Measurements from ENCODE around the gene NEXMIF.
"Not testable (repeated sequence)": the region's sequence is repeated elsewhere in the genome, so short reads cannot be mapped to it uniquely, and the experiment has no call there.

Gene NEXMIF

GRCh38 chrX:74925225-74926088 lies at the start of gene NEXMIF:
Gene NEXMIF, minus strand, starts transcription at chrX:74925452.
- DNase-seq = no peak

GRCh38 chrX:74961962-74962361 lies 36.7 kb upstream of the NEXMIF start:
- not testable (repeated sequence) for DNase-seq

GRCh38 chrX:74949717-74950116 lies 24.5 kb upstream of the NEXMIF start:
- DNase-seq = no peak

DNA sequence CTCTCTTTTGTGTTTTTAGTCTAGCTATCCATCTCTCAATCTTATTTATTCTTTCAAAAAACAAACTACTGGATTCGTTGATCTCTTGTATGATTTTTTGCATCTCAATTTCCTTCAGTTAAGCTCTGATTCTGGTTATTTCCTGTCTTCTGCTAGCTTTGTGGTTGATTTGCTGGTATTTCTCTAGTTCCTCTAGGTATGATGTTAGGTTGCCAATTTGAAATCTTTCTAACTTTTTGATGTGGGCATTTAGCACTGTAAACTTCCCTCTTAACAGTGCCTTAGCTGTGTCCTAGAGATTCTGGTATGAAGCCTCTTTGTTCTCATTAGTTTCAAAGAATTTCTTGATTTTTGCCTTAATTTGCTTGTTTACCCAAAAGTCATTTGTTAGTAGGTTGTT lies 15.2 kb upstream of the NEXMIF start:
- DNase-seq = no peak

- DNase-seq = peak; percentile 54
Observed at GRCh38 chrX:74931214-74931613, 6.0 kb upstream of the NEXMIF start.

DNA sequence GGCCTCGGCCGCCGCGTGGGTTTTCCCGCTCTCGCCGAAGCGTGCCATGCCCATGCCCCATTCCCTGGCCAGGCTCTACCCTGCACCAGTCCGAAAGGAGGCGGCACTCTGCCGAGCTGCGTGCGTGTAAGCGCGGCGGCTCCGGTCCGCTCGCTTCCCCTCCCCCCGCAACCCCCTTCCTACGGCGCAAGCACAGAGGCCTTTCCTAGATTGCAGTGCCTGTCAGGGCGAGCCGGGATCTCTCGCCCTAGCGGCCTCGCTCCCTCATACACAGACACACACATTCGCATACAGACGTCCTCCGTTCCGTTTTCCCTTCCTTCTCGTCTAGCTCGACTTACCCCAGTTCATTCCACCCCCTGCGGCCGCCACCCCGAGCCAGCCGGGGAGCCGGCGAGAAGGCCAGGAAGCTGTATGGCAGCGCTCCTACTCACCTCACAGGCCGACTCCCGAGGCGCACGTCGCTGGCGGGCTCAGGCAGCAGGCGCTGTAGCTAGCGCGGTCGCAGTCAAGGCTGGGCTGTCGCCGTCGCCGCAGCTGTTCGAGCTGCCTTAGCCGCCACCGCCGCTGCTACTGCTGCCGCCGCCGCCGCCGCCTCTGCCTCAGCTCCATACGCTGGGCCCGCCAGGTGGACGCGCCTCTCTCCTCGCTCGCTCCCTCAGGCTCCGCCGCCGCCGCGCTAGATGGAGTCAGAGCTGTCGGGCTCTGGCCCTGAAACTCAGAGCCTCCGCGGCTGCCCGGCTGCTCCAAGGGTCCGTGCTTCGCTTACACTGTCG lies 615 bp downstream of the NEXMIF start:
- DNase-seq = peak; percentile 70

DNA sequence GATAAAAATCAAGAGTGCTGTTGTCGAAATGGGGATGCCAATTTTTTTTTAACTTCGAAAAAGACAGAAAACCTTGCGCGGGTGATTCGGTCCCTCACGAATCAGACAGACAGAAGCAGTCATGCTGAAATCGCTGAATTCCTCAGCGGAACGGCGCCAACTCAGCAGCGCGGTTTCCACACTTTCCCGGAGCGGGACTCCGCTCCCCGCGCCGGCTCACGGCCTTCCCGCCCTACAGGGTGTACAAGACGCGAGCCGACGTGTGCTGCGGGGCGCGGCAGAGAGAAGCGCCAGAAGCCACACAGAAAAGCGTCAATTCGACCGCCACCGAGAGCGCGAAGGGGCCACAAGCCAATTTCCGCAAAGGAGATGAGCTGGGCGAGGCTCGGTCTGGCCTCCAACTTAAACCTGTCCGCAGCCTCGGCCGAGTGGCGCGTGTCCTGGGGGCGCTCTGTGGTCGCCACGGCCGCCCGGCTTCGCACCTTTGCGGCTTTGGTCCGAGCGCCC lies 1.3 kb downstream of the NEXMIF start:
- no peak for DNase-seq

DNA sequence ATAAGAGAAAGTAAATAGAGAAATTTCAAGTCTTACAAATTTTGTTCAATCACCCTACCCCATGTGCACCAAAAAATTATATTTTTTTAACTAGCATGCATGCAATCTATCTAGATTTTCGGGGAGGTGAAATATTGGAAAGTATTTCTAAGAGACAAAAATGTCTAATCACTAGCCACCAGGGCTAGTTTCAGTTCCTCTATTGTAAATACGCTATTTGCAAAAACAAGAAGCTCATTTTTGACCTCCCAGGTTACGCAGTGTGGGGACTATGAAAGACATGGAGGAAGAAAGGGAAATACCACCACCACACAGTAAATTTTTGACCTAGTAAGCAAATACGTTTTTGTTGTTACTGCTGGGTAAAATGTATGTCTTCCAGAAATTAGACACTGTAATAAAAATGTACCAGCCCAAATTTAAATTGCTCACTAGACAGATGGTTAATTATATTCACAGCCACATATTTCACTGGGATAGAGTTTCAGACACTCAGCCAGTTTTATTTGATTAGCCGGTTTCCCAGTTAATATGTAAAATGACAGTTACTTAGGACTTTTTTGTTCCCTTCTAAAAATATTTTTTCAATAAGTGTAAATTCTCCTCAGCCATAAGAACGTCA lies 2.2 kb downstream of the NEXMIF start:
- DNase-seq = no peak

DNA sequence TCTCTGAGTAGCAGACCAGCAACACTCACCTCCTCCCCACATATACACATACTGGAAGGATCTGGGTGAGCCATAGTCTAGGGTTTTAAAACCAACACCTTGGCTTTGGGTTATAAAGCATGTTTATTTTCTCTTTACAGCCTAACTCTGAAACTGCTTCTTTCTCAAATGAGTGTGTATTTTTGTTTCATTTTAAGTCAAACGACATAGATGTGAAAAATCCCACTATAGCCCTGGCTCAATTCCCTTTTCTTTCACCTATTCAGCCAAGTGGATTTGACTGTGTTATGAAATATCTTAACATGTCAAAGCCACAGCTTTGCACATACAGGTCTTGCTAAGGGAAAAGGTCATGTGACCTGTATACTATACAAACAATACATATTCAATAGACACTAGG lies 13.8 kb downstream of the NEXMIF start:
- DNase-seq = no peak

GRCh38 chrX:74906417-74906816 lies 18.8 kb downstream of the NEXMIF start:
- DNase-seq = no peak

- DNase-seq = no peak
Observed at GRCh38 chrX:74902806-74903205, 22.4 kb downstream of the NEXMIF start.

- DNase-seq = no peak
Observed at GRCh38 chrX:74892561-74892960, 32.7 kb downstream of the NEXMIF start.

DNA sequence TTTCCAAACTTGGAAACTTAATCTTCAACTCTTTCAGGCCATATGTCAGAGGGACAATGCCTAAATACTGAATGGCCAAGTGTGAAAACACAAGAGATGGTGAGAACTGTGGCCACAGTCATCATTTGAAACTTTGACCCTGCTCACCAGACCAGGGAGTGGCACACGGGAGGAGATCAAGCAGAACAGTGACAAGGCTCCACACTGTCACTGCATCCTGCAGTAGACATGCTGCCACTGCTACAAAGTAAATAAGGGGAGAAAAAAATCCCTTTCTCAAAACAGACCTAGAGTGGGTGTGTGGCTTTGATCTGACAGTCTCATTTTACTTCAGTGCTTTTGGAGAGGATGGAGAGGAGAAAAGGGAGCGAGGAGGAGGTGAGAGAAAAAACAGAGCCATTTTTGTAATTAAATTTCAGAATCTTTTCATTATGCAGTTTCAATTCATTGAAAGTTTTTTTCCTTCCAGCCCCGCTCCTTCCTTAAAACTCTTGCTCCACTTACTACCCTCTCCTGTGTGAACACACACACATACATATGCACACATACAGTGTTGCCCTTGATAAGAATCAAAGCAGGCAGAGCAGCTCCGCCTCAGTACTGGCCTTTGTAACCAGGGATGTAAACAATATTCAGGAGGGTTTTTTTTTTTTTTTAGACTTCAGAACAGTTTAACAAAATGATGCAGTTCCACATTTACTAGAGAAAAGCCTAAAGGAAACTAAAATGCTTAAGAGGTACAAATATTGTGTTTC lies 34.4 kb downstream of the NEXMIF start:
- no peak for DNase-seq

DNA sequence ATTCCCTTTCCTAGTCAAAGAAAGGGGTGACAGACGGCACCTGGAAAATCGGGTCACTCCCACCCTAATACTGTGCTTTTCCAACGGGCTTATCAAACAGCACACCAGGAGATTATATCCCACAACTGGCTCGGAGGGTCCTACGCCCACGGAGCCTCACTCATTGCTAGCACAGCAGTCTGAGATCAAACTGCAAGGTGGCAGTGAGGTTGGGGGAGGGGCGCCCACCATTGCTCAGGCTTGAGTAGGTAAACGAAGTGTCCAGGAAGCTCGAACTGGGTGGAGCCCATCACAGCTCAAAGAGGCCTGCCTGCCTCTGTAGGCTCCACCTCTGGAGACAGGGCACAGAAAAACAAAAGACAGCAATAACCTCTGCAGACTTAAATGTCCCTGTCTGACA lies 42.9 kb downstream of the NEXMIF start:
- DNase-seq = not testable (repeated sequence)

- no peak for DNase-seq
Observed at GRCh38 chrX:74865725-74866124, 59.5 kb downstream of the NEXMIF start.

DNA sequence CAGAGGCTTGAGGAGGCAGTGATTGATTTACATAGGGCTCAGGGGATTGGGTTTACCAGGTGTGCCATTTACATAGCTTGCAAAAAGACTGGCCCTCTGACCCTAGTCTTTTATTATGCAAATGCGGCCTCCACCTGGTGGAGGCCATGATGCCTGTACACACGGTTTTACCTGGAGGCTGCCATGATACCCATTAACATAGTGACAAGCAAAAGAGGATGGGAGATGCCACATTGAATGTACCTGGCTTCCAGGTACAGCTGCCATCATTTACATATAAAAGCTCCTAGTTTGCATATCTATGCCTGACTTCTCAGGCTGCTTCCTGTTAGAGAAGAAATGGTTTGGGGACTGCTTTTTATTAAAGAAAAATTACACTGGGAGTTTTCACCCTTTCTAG lies 72.0 kb downstream of the NEXMIF start:
- DNase-seq = no peak

- no peak for DNase-seq
Observed at GRCh38 chrX:74835566-74835965, 89.7 kb downstream of the NEXMIF start.

DNA sequence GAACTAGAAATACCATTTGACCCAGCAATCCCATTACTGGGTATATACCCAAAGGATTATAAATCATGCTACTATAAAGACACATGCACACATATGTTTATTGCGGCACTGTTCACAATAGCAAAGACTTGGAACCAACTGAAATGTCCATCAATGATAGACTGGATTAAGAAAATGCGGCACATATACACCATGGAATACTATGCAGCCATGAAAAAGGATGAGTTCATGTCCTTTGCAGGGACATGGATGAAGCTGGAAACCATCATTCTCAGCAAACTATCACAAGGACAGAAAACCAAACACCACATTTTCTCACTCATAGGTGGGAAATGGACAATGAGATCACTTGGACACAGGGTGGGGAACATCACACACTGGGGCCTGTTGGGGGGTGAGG lies 105.5 kb downstream of the NEXMIF start:
- DNase-seq = not testable (repeated sequence)

- no peak for DNase-seq
Observed at GRCh38 chrX:74814681-74815080, 110.6 kb downstream of the NEXMIF start.

DNA sequence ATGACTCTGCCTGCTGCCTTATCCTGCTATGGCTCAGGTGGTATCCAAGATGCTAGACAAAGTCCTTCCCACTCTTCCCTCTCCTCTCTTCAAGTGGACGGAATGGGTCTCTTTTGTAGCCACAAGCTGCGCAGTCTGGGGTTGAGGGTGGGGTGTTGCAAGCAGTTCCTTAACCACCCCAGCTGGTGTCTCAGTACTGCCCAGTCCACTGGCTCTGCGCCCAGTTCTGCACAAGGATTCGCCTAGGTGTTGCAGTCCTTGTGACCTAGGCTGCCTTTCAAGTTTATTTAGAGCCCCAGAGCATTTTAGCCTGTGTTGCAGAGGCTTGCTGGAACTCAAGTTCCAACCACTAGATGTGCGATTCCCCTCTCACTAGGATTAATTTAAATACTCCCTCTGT lies 120.7 kb downstream of the NEXMIF start:
- no peak for DNase-seq

- no peak for DNase-seq
Observed at GRCh38 chrX:74800062-74800461, 125.2 kb downstream of the NEXMIF start.

DNA sequence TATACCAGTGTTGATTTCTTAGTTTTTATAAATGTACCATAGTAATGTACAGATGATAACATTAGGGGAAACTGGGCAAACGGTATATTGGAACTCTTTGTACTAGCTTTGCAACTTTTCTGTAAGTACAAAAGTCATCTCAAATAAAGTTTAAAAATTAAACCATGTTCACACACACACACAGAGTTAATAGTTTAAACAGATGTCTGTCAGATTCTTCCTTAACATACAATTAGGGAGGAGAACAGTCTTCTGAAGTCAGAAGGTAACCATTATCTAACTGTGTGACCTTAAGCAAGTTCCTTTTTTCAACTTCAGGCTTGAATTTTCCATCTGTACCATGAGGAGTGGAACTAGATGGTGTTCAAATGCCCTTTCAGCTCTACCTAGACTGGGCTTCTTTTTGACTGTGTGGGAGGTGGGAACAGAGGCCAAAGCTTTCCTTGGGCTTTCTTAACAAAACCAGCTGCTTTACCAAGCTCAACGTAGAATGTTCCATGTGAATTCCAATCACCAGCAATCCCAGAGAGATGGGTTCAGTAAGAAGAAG lies 127.8 kb downstream of the NEXMIF start:
- no peak for DNase-seq

Data from islet precursor cell (in vitro differentiated cells).